ENCODE results near the gene STAB1. TPM values are rescaled to one million over a fixed set of nuclear protein-coding genes. Genes with fewer than 3 reads are reported as not detected.

Gene STAB1
- total RNA-seq, 1 donor from 2014 or later: 67.2 TPM

DNA sequence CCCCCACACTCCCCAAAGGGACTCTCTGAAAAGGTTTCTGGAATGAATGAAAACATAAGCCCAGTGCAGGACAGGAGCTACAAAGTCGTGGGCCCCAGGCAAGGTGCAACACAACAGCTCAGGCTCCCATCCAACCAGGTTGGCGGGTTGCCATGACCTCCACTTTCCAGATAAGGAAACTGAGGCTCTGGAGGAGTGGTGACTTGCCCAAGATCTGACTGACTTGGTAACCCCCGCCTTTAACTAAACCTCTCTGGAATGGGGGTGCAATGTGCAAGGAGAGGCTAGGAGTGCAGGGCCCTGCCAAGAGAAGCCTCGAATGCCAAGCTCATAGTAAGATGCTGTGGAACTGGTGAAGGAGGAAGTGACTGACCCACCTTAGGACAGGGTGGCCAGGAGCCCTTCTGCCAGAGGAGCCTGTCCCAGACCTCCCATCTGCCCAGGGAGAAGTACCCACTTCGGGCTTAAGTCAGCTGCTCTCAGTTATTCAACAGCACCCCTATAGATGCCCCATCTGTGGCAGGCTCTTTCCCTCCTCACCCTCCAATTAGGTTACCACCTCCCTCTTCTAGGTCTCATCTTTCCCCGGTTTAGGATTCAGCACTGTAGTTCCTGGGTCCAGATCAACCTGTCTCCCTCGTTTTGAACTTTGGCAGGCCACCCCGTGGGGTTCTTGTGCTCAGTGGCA is 40.7 kb upstream of the STAB1 start:
- intact Hi-C loops (cut with micrococcal nuclease): no loop called here
- Histone ChIP-seq H3K27ac (replicated peaks) (peak overlapping the region; percentile 97), H3K4me3 (peak overlapping the region; percentile 86), H3K27me3 (ENCODE audit: low read depth) (no peaks in the 10 kb centered on the region), H3K4me1 (peaks cover 56% of the 10 kb centered on the region), H3K36me3 (peaks cover 39% of the 10 kb centered on the region), H3K9me3 (replicated peaks) (no peaks in the 10 kb centered on the region)
- TF ChIP-seq CTCF (IDR thresholded peaks at IDR 0.05; ENCODE audit: borderline replicate concordance): no peak
- DNase-seq: peak; percentile 56

DNA sequence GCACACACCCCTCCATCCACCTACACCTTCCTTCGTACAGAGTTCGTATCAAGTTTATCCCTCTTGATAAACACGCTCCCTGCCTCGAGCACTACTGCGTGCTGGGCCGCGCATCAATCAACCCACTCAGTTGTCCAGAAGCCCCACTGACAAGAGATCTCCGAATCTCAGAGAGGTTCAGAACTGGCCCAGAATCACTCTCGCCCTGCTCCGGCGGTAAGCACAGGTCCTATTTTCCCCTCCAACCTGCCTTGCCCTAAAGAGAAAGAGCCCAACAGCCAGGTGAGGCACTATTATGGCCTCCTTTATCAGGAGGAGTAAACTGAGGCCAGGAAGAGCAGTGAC is 40.2 kb upstream of the STAB1 start:
- H3K36me3 ChIP-seq: peaks cover 44% of the 10 kb centered on the region
- peaks cover 51% of the 10 kb centered on the region for H3K4me1 ChIP-seq
- H3K27ac ChIP-seq (replicated peaks): peak overlapping the region; percentile 97
- intact Hi-C loops (cut with micrococcal nuclease): no loop called here
- no peaks in the 10 kb centered on the region for H3K9me3 ChIP-seq (replicated peaks)
- DNase-seq: no peak
- TF ChIP-seq CTCF (IDR thresholded peaks at IDR 0.05; ENCODE audit: borderline replicate concordance): no peak
- peak overlapping the region; percentile 86 for H3K4me3 ChIP-seq
- H3K27me3 ChIP-seq (ENCODE audit: low read depth): no peaks in the 10 kb centered on the region

DNA sequence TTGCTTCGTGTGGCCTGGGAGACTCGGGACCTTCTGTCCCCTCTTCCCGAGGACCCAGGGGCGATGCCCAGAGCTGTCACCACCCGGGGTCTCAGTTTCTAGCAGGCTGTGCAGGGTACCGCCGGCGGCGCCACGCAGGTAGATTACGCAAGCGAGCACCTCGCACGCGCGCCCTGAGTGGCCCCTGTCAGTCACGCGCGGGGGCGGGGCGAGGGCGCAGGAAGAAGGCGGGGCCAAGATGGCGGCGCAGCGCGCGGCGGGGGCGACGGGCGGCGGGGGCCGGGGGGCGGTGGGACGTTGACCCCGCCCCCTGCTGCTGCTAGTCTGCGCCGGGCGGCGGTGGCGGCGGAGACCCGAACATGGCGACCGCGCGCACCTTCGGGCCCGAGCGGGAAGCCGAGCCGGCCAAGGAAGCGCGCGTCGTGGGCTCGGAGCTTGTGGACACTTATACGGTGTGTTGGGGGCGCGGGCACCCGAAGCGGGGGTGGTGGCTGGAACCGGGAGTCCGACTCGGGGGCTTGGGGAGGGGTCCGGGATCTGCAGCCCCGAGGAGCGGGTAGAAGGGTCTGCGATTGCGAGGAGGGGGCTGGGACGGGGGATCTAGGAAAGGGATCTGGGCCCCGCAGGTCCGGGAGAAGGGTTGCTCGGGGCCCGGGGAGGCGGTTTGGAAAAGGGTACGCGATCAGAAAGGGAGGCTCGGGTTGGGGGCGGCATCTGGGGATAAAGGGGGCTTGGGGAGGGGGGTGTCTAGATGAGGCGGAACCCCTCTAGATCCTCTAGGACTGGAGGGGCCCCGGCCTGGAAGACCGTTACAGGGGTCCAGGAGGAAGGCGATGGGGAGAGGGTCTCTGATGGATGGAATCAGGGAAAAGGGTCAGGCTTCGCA is 39.6 kb upstream of the STAB1 start, which contains the start of gene NISCH:
NISCH (plus strand) TSS at position 322 of the 886 bp plus-strand sequence; CDS start at position 360, 38 bp downstream.
- no peaks in the 10 kb centered on the region for H3K9me3 ChIP-seq (replicated peaks)
- intact Hi-C loops (cut with micrococcal nuclease): no loop called here
- H3K36me3 ChIP-seq: peaks cover 46% of the 10 kb centered on the region
- DNase-seq: peak; percentile 93
- peak within 1 kb of the TSS; percentile 86 for H3K4me3 ChIP-seq
- no peak for TF ChIP-seq CTCF (IDR thresholded peaks at IDR 0.05; ENCODE audit: borderline replicate concordance)
- peak within 1 kb of the TSS; percentile 97 for H3K27ac ChIP-seq (replicated peaks)
- H3K4me1 ChIP-seq: peaks cover 45% of the 10 kb centered on the region
- no peaks in the 10 kb centered on the region for H3K27me3 ChIP-seq (ENCODE audit: low read depth)

DNA sequence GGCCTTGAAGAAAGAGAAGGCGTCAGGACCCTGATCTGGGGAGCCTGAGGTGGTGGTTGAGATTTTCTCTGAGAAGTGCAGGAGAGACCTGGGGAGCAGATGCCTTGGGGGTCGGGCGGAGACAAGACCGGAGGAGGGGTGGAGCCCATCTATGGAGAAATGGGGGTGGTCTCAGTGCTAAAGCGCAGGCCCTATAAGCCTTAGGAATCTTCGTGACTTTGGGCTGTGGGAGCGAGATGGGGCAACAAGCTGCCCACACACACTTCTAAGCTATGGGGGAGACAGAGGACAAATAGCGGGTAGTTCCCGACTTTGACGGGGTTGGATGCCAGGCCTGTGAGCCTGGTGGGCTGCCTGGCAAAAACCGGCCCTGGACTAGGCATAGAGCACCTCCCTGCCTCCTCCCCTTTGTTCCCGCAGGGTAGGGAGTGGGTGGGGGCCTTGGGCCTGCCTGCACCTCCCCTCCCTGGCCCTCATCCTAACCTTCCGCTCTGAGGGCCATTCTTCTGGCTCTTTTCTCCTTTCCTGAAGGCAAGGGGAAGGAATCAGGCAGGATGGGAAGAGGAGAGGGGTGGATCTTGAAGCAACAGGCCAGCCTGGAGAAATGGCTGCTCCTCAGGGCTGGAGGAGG is 38.9 kb upstream of the STAB1 start:
- Histone ChIP-seq H3K4me3 (peak overlapping the region; percentile 86), H3K4me1 (peaks cover 37% of the 10 kb centered on the region), H3K9me3 (replicated peaks) (no peaks in the 10 kb centered on the region), H3K36me3 (peaks cover 46% of the 10 kb centered on the region), H3K27ac (replicated peaks) (peak overlapping the region; percentile 97), H3K27me3 (ENCODE audit: low read depth) (no peaks in the 10 kb centered on the region)
- no peak for TF ChIP-seq CTCF (IDR thresholded peaks at IDR 0.05; ENCODE audit: borderline replicate concordance)
- no peak for DNase-seq
- intact Hi-C loops (cut with micrococcal nuclease): no loop called here

DNA sequence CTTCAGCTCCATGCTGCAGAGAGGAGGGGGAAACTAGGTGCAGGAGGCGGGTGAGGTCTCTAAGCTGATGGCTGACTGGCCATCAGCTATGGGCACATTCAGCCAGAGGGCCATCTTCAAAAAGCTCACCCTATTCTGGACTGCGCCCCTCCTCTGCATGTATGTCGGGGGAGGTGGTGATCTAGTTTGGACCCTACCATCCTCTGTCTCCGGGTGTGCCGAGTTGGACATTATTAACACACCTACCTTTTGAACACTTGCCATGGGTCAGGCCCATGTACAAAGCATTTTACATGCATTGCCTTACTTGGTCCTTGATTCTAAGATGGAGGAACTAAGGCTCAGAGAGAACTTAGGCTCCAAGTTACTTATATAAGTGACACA is 38.3 kb upstream of the STAB1 start:
- no peak for DNase-seq
- peak overlapping the region; percentile 97 for H3K27ac ChIP-seq (replicated peaks)
- H3K4me3 ChIP-seq: peak overlapping the region; percentile 86
- intact Hi-C loops (cut with micrococcal nuclease): no loop called here
- no peak for TF ChIP-seq CTCF (IDR thresholded peaks at IDR 0.05; ENCODE audit: borderline replicate concordance)
- no peaks in the 10 kb centered on the region for H3K9me3 ChIP-seq (replicated peaks)
- peaks cover 46% of the 10 kb centered on the region for H3K36me3 ChIP-seq
- H3K27me3 ChIP-seq (ENCODE audit: low read depth): no peaks in the 10 kb centered on the region
- H3K4me1 ChIP-seq: peaks cover 35% of the 10 kb centered on the region

Measured in left ventricle myocardium inferior (tissue), 1 donor.